GM19397 (cell line): ENCODE data around the gene AFAP1L1.

Source experiments
- ATAC-seq: cut with Tn5 transposase; IDR thresholded peaks from one replicate; pipeline ENCODE4 v1.9.1; 2021; ENCODE audit warnings: mild to moderate bottlenecking, moderate library complexity; ENCODE audit not compliant: unreplicated experiment

The AFAP1L1 gene

GRCh38 chr5:149283626-149284480 lies 12.2 kb downstream of the AFAP1L1 start:
- no peak for ATAC-seq

GRCh38 chr5:149284501-149284900 lies 12.8 kb downstream of the AFAP1L1 start:
- no peak for ATAC-seq

GRCh38 chr5:149285153-149285552 lies 13.5 kb downstream of the AFAP1L1 start:
- ATAC-seq = no peak

- ATAC-seq = no peak
These were observed 16.8 kb downstream of the AFAP1L1 start for GRCh38 chr5:149288436-149288835.

GRCh38 chr5:149289301-149289700 lies 17.6 kb downstream of the AFAP1L1 start:
- ATAC-seq = no peak

GRCh38 chr5:149294872-149295829 lies 23.5 kb downstream of the AFAP1L1 start:
- no peak for ATAC-seq

- ATAC-seq = no peak
These were observed 25.8 kb downstream of the AFAP1L1 start for GRCh38 chr5:149297340-149298025.

- ATAC-seq = no peak
These were observed 26.5 kb downstream of the AFAP1L1 start for GRCh38 chr5:149298163-149298562.

GRCh38 chr5:149298842-149299404 lies 27.3 kb downstream of the AFAP1L1 start:
- no peak for ATAC-seq

GRCh38 chr5:149299451-149300054 lies 27.9 kb downstream of the AFAP1L1 start:
- no peak for ATAC-seq

- ATAC-seq = no peak
These were observed 28.8 kb downstream of the AFAP1L1 start for GRCh38 chr5:149300441-149300840.

GRCh38 chr5:149301049-149301743 lies 29.5 kb downstream of the AFAP1L1 start:
- no peak for ATAC-seq

GRCh38 chr5:149301744-149302380 lies 30.2 kb downstream of the AFAP1L1 start:
- no peak for ATAC-seq

- no peak for ATAC-seq
These were observed 31.0 kb downstream of the AFAP1L1 start for GRCh38 chr5:149302641-149303040.

GRCh38 chr5:149303210-149303609 lies 31.6 kb downstream of the AFAP1L1 start:
- no peak for ATAC-seq

GRCh38 chr5:149304195-149305078 lies 32.8 kb downstream of the AFAP1L1 start:
- ATAC-seq = no peak

GRCh38 chr5:149309354-149309753 lies 37.7 kb downstream of the AFAP1L1 start:
- no peak for ATAC-seq

- no peak for ATAC-seq
These were observed 38.8 kb downstream of the AFAP1L1 start for GRCh38 chr5:149310488-149310887.
